IMR-90 (cell line): ENCODE results near the gene PON2. TPM values are rescaled to one million over a fixed set of nuclear protein-coding genes. Genes with fewer than 3 reads are reported as not detected.
A peak's percentile ranks its signal among the peaks of the same experiment; 100 is the strongest.

Source experiments
- ATAC-seq: fragments of 200-7000 bp; cut with Tn5 transposase; 2 replicates; pipeline ENCODE4 v1.9.1; 2020; ENCODE audit warnings: low read depth, mild to moderate bottlenecking, moderate library complexity
- BruUV-seq: library from RNA; stranded (reverse); fragments of 400-500 nt; replicated peaks from 2 replicates; lab custom pipeline; 2021; lab: Mats Ljungman, UMichigan
- CTCF ChIA-PET: fragments of 300-600 bp; formaldehyde crosslinking; extraction: SDS; loops from one replicate; lab custom pipeline; 2021; ENCODE audit warnings: antibody characterized with exemption; lab: Yijun Ruan, JAX
- POLR2A ChIA-PET: fragments of 300-600 bp; sonication (Branson Sonifier 250); formaldehyde crosslinking; loops from one replicate; lab custom pipeline; 2022; ENCODE audit warnings: antibody characterized with exemption; ENCODE audit not compliant: unreplicated experiment; lab: Charles Lee
- DNase-seq: peaks from one replicate; pipeline ENCODE4 v3.0.0; 2013
- H2AFZ ChIP-seq: replicated peaks from 2 replicates; pipeline ENCODE3; 2013; ENCODE audit warnings: low read length, mild to moderate bottlenecking; ENCODE audit not compliant: poor library complexity
- H2AK5ac ChIP-seq: 2 replicates; pipeline ENCODE4 v1.6.1; 2013; ENCODE audit warnings: low read depth, low read length, inconsistent platforms
- H2AK9ac ChIP-seq: replicated peaks from 2 replicates; pipeline ENCODE3; 2013; ENCODE audit warnings: mild to moderate bottlenecking, low read depth, low read length, moderate library complexity; ENCODE audit not compliant: poor library complexity
- H2BK120ac ChIP-seq: 2 replicates; pipeline ENCODE4 v1.6.1; 2013; ENCODE audit warnings: low read depth, low read length, inconsistent platforms
- H2BK15ac ChIP-seq: 3 replicates; pipeline ENCODE4 v1.6.1; 2013; ENCODE audit warnings: low read depth, low read length, inconsistent platforms
- H2BK20ac ChIP-seq: 2 replicates; pipeline ENCODE4 v1.6.1; 2013; ENCODE audit warnings: low read depth, mild to moderate bottlenecking, inconsistent platforms, low read length, moderate library complexity
- H2BK5ac ChIP-seq: 2 replicates; pipeline ENCODE4 v1.6.1; 2013; ENCODE audit warnings: mild to moderate bottlenecking, low read depth, low read length, inconsistent platforms; ENCODE audit not compliant: poor library complexity, severe bottlenecking
- H3K14ac ChIP-seq: replicated peaks from 2 replicates; pipeline ENCODE4 v1.6.1; 2013; ENCODE audit warnings: low read depth, low read length, inconsistent platforms
- H3K18ac ChIP-seq: 2 replicates; pipeline ENCODE4 v1.6.1; 2013; ENCODE audit warnings: low read depth, low read length, control low read depth
- H3K23ac ChIP-seq: 2 replicates; pipeline ENCODE4 v1.6.1; 2013; ENCODE audit warnings: low read depth, low read length, inconsistent platforms
- H3K27ac ChIP-seq: 2 replicates; pipeline ENCODE4 v1.5.1; 2013; ENCODE audit warnings: mild to moderate bottlenecking, control low read depth, low read length; ENCODE audit not compliant: insufficient read depth
- H3K27me3 ChIP-seq: 2 replicates; pipeline ENCODE4 v1.6.1; 2013; ENCODE audit warnings: low read length; ENCODE audit not compliant: control insufficient read depth, insufficient read depth
- H3K36me3 ChIP-seq: 2 replicates; pipeline ENCODE4 v1.6.1; 2013; ENCODE audit warnings: low read length, mixed read lengths; ENCODE audit not compliant: control insufficient read depth, insufficient read depth
- H3K4ac ChIP-seq: 2 replicates; pipeline ENCODE4 v1.6.1; 2013; ENCODE audit warnings: low read depth, low read length, inconsistent platforms
- H3K4me1 ChIP-seq: 2 replicates; pipeline ENCODE4 v1.6.1; 2013; ENCODE audit warnings: low read length, mixed read lengths; ENCODE audit not compliant: control insufficient read depth, insufficient read depth
- H3K4me2 ChIP-seq: 2 replicates; pipeline ENCODE4 v1.6.1; 2013; ENCODE audit warnings: low read depth, mild to moderate bottlenecking, control low read depth, low read length, moderate library complexity
- H3K4me3 ChIP-seq: 2 replicates; pipeline ENCODE4 v1.5.1; 2013; ENCODE audit warnings: low read depth, mild to moderate bottlenecking, control low read depth, low read length, moderate library complexity; ENCODE audit not compliant: insufficient read depth
- H3K56ac ChIP-seq: 2 replicates; pipeline ENCODE4 v1.6.1; 2013; ENCODE audit warnings: low read length, inconsistent platforms; ENCODE audit not compliant: insufficient read depth; ENCODE audit errors: extremely low read depth
- H3K79me1 ChIP-seq, 2 experiments: 2 replicates each; pipeline ENCODE4 v1.6.1; 2013; ENCODE audit warnings: low read length in 2 of 2, inconsistent platforms in 1 of 2, low read depth in 1 of 2
- H3K9ac ChIP-seq: 2 replicates; pipeline ENCODE4 v1.6.1; 2013; ENCODE audit warnings: low read depth, low read length, control low read depth
- H3K9me1 ChIP-seq: 2 replicates; pipeline ENCODE4 v1.6.1; 2013; ENCODE audit warnings: low read length, inconsistent platforms; ENCODE audit not compliant: insufficient read depth
- H3K9me3 ChIP-seq: 2 replicates; pipeline ENCODE4 v1.6.1; 2013; ENCODE audit warnings: low read length; ENCODE audit not compliant: control insufficient read depth, insufficient read depth
- H4K20me1 ChIP-seq: 2 replicates; pipeline ENCODE4 v1.6.1; 2013; ENCODE audit warnings: low read length, inconsistent platforms; ENCODE audit not compliant: insufficient read depth
- H4K5ac ChIP-seq: 2 replicates; pipeline ENCODE4 v1.6.1; 2013; ENCODE audit warnings: mild to moderate bottlenecking, low read depth, low read length, control low read depth
- H4K8ac ChIP-seq, 2 experiments: 2 replicates each; pipeline ENCODE4 v1.6.1; 2013; ENCODE audit warnings: low read depth in 2 of 2, low read length in 2 of 2, control low read depth in 1 of 2, inconsistent platforms in 1 of 2
- H4K91ac ChIP-seq: 2 replicates; pipeline ENCODE4 v1.6.1; 2013; ENCODE audit warnings: low read depth, low read length, inconsistent platforms; ENCODE audit not compliant: insufficient read depth
- FOS ChIP-seq: fragments of 150-350 bp; IDR thresholded peaks from 2 replicates; pipeline ENCODE4 v1.6.1; 2016; ENCODE audit warnings: low read depth, low read length
- RCOR1 ChIP-seq: IDR thresholded peaks from 2 replicates; pipeline ENCODE4 v1.6.1; 2012; ENCODE audit warnings: mild to moderate bottlenecking, low read length, improper control_type of control experiment; ENCODE audit not compliant: insufficient replicate concordance
- WGBS, 2 experiments: methylation state at CpG; one replicate each; pipeline versions ENCODE4 v1.1.5 to v1.1.7; 2013; ENCODE audit warnings: missing lambda C conversion rate in 2 of 2; ENCODE audit not compliant: insufficient read length in 1 of 2; ENCODE audit errors: extremely low coverage in 2 of 2; 5-methylcytosine and 5-hydroxymethylcytosine counted together
- dilution Hi-C: fragments of 300-500 bp; cut with HindIII; formaldehyde crosslinking; loops from one replicate; pipeline ENCODE4 v1.14.3; 2018; ENCODE audit warnings: low sequenced_read_pairs; ENCODE audit not compliant: unreplicated experiment
- in situ Hi-C: fragments of 300-500 bp; cut with MboI; formaldehyde crosslinking; loops from 3 replicates; pipeline ENCODE4 v1.14.3; 2019; ENCODE audit warnings: low sequenced_read_pairs, inconsistent platforms, mixed read lengths
- intact Hi-C: fragments of 100-400 bp; cut with micrococcal nuclease; formaldehyde crosslinking; loops from 2 replicates; pipeline ENCODE4 v1.10.0; 2022
- polyA plus RNA-seq, 3 experiments: library from polyadenylated mRNA; depleted of rRNA; stranded (reverse); fragments of >200 nt; gene quantifications; 2 replicates each; pipeline ENCODE4 v1.2.3, GENCODE V29; 2012; ENCODE audit warnings: low replicate concordance in 1 of 3
- total RNA-seq: library from RNA; depleted of rRNA; stranded (reverse); fragments of >200 nt; gene quantifications from 2 replicates; pipeline ENCODE4 v1.2.3, GENCODE V29; 2012
- TF ChIP-seq, protein P1 (sequence below): fragments of 150-350 bp; IDR thresholded peaks from 2 replicates; pipeline ENCODE4 v1.6.1; 2016; ENCODE audit warnings: low read depth, mild to moderate bottlenecking, low read length, moderate library complexity, borderline replicate concordance

Gene PON2
- total and polyA plus RNA-seq, 2 of the 4 experiments (the other 2 are of a cell fraction), result 36.2 to 65.7 TPM

DNA sequence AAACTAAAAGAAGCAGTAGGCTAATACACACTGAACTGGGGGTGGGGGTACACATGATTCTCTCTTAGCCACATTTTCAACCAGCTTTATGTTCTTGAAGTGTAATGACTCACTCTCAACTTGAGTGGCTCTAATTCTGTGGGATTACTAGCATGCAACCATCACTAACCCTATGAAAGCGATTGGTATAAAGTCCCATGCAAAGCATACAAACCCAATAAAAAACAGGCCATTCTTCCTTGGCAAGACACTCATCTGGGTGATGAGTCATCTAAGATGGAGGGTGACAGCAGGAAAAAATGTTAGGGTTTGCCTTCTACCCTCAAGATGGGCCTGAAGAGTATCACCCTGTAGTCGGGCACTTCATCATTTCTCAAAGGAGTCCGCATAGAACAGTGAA, 23.8 kb downstream of the PON2 start:
- Histone ChIP-seq H2AK9ac (no peak overlapping the region), H3K4me1 (no peaks in the 10 kb centered on the region), H3K9me1 (no peaks in the 10 kb centered on the region; the same call in 1 of the 2 replicates), H4K91ac (no peak overlapping the region), H3K36me3 (peaks cover 6% of the 10 kb centered on the region), H2AK5ac (no peak overlapping the region), H4K5ac (no peak overlapping the region), H3K56ac (no peak overlapping the region), H3K9me3 (no peaks in the 10 kb centered on the region), H3K9ac (no peak overlapping the region), H3K4me3 (no peak overlapping the region), H2BK120ac (no peak overlapping the region), H2BK15ac (no peak overlapping the region), H4K8ac (no peak overlapping the region), H2BK20ac (no peak overlapping the region), H2AFZ (no peak overlapping the region), H3K4me2 (no peak overlapping the region), H3K27ac (no peak overlapping the region), H3K79me1 (0 out of 4 replicates have a peak, but pooled peaks cover 0 to 3% of the 10 kb centered on the region in 2 experiments), H3K27me3 (no peaks in the 10 kb centered on the region), H2BK5ac (no peak overlapping the region), H3K4ac (no peak overlapping the region), H3K14ac (no peak overlapping the region), H3K23ac (no peak overlapping the region), H3K18ac (no peak overlapping the region), H4K20me1 (no peaks in the 10 kb centered on the region)
- ATAC-seq (no peak), DNase-seq (peak; percentile 7)
- intact Hi-C loops, result no loop called here
- WGBS, 2 experiments, result no CpG with 5 or more reads among the region's 3 CpGs
- in situ Hi-C loops, result no loop called here
- no TSS peak for BruUV-seq
- dilution Hi-C loops, result no loop called here
- CTCF ChIA-PET, result interaction anchor here (0.8 to 1.2 kb wide), 3 partner anchors 24 to 1412 kb away, joined by 3 read pairs; partner anchors contain the start of gene PON2
- no peak for TF ChIP-seq RCOR1
- TF ChIP-seq, protein P1, sequence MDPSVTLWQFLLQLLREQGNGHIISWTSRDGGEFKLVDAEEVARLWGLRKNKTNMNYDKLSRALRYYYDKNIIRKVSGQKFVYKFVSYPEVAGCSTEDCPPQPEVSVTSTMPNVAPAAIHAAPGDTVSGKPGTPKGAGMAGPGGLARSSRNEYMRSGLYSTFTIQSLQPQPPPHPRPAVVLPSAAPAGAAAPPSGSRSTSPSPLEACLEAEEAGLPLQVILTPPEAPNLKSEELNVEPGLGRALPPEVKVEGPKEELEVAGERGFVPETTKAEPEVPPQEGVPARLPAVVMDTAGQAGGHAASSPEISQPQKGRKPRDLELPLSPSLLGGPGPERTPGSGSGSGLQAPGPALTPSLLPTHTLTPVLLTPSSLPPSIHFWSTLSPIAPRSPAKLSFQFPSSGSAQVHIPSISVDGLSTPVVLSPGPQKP, result no peak
- peak; percentile 25; the same call in 1 of the 2 replicates for TF ChIP-seq FOS
- POLR2A ChIA-PET, result no interaction called here
